Measurements from ENCODE around the gene THSD4.

DNA sequence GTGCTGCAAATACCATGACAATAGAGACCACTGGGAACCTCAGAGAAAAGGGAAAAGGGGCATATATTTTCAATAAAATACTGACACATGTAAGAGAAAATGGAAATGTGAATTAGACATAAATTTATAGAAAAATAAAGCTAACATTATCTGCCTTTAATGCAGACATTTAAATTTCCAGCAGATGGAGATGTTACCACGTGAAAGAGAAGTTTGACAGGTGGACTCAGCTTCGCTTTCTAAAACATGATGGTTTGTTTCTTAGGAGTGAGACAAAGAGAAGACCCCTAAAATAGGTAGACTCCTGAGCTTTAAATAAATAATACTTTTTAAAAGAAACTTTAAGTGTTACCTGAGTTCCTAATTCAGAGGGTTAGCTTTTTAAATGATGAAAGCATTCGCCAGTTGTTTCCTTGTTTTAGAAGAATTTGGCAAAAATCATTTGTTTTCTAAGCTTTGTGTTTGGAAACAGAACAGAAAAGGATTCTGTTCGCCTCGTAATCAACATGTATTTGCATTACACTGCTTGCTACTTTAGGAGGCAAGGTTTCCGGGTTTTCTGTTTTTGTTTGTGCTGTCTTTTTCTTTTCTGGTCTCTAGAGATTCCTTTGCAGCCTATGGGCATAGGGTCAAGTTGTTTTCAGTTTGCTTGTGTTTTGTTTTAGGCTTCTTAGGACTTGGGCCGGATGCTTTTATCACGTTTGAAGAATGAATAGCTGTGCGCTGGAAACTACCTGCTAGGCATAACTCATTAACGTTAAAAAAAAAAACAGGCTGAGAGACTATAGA, 271.4 kb downstream of the THSD4 start:
- TF ChIP-seq, protein P1, sequence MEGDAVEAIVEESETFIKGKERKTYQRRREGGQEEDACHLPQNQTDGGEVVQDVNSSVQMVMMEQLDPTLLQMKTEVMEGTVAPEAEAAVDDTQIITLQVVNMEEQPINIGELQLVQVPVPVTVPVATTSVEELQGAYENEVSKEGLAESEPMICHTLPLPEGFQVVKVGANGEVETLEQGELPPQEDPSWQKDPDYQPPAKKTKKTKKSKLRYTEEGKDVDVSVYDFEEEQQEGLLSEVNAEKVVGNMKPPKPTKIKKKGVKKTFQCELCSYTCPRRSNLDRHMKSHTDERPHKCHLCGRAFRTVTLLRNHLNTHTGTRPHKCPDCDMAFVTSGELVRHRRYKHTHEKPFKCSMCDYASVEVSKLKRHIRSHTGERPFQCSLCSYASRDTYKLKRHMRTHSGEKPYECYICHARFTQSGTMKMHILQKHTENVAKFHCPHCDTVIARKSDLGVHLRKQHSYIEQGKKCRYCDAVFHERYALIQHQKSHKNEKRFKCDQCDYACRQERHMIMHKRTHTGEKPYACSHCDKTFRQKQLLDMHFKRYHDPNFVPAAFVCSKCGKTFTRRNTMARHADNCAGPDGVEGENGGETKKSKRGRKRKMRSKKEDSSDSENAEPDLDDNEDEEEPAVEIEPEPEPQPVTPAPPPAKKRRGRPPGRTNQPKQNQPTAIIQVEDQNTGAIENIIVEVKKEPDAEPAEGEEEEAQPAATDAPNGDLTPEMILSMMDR (IDR thresholded peaks at IDR 0.05), result peak; percentile 83
- no peak for TF ChIP-seq PHF8 (IDR thresholded peaks at IDR 0.05; ENCODE audit: borderline replicate concordance, low read depth)
- TF ChIP-seq RAD21 (conservative IDR thresholded peaks at IDR 0.05 in 1 of 2, IDR thresholded peaks at IDR 0.05 in 1 of 2), result peak; percentile 84 to 89
- TF ChIP-seq, protein P2, sequence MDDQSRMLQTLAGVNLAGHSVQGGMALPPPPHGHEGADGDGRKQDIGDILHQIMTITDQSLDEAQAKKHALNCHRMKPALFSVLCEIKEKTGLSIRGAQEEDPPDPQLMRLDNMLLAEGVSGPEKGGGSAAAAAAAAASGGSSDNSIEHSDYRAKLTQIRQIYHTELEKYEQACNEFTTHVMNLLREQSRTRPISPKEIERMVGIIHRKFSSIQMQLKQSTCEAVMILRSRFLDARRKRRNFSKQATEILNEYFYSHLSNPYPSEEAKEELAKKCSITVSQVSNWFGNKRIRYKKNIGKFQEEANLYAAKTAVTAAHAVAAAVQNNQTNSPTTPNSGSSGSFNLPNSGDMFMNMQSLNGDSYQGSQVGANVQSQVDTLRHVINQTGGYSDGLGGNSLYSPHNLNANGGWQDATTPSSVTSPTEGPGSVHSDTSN (IDR thresholded peaks at IDR 0.05), result no peak

Data from A549 (cell line).